SH-SY5Y (cell line): ENCODE data around the gene ABHD17B.

Experiments used
- GATA2 ChIP-seq: IDR thresholded peaks from 2 replicates; pipeline ENCODE4 v1.6.1; 2011; ENCODE audit warnings: mild to moderate bottlenecking, low read depth, low read length
- GATA3 ChIP-seq: IDR thresholded peaks from 2 replicates; pipeline ENCODE4 v1.6.1; 2011; ENCODE audit warnings: low read depth, mild to moderate bottlenecking, low read length, moderate library complexity

DNA sequence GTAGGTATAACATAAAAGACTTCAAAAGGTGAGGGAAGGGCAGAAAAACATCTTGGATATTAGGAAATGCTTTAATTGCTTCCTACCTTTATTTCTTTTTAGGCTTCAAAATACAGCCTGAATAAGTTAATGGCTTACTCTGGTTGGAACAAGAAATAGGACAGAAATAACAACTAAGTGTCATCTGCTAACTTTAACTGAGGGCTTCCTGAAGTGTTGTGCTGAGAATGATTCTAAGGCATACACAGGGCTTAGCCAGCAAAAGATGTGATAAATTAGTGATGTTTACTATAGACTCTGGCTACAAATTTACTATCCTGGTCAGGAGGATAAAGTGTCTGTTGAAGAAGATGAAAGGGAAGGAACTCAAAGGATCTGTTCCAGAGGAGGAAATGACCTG lies 34.2 kb downstream of the ABHD17B start:
- TF ChIP-seq GATA2 (no peak), GATA3 (no peak)
